Measurements from ENCODE around the gene SLC8A1. TPM values are rescaled to one million over a fixed set of nuclear protein-coding genes. Genes with fewer than 3 reads are reported as not detected.

The SLC8A1 gene
- total RNA-seq, 4 donors from 2014 or later: 19.6 to 51.2 (median 31.2) TPM

DNA sequence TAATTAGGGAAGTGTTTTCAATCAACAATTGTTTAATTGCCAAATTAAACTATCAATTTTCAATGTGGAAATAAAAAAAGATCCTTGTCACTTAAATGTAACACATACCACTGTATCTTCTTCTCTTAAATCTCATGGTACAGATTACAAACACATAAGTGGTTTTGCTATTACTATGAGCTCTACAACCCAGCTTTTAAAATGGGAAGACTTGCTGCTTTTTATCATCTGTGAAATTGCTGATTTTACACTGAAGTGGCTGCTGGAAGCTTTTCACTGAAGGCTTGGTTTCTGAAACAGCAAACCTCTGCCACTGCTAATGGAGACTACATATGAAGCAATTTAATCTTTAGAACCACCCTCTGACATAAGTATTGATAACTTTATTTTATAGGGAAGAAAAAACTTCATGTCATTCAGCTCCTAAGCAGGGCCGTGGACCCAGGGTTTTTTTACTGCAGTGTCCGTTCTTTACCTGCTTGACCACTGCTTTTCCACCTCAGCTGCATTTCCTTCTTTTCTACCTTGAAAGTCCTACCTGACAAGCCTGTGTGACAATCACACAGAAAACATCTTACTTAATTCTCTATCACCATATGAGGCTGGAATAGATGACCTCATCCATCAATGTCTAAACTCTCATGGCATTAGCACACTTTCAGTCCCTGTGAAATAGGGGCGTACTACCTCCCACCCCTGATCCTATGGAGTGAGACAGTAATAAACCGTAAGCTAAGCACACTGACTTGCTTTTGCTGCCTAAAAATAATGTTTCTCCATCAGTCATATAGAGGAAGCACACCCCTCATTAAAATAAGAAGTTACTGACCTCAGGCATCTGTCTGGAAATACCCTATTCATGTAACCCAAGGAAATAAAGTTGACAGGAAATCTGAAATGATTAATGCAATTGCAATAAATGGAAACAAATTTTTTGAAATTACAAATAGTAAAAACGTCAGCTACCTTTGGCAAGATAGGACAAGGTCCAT, 19.2 kb upstream of the SLC8A1 start:
- no peak overlapping the region for H3K27ac ChIP-seq
- TF ChIP-seq POLR2A (IDR thresholded peaks at IDR 0.05): no peak
- TF ChIP-seq, protein P1, sequence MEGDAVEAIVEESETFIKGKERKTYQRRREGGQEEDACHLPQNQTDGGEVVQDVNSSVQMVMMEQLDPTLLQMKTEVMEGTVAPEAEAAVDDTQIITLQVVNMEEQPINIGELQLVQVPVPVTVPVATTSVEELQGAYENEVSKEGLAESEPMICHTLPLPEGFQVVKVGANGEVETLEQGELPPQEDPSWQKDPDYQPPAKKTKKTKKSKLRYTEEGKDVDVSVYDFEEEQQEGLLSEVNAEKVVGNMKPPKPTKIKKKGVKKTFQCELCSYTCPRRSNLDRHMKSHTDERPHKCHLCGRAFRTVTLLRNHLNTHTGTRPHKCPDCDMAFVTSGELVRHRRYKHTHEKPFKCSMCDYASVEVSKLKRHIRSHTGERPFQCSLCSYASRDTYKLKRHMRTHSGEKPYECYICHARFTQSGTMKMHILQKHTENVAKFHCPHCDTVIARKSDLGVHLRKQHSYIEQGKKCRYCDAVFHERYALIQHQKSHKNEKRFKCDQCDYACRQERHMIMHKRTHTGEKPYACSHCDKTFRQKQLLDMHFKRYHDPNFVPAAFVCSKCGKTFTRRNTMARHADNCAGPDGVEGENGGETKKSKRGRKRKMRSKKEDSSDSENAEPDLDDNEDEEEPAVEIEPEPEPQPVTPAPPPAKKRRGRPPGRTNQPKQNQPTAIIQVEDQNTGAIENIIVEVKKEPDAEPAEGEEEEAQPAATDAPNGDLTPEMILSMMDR (IDR thresholded peaks at IDR 0.05): no peak

DNA sequence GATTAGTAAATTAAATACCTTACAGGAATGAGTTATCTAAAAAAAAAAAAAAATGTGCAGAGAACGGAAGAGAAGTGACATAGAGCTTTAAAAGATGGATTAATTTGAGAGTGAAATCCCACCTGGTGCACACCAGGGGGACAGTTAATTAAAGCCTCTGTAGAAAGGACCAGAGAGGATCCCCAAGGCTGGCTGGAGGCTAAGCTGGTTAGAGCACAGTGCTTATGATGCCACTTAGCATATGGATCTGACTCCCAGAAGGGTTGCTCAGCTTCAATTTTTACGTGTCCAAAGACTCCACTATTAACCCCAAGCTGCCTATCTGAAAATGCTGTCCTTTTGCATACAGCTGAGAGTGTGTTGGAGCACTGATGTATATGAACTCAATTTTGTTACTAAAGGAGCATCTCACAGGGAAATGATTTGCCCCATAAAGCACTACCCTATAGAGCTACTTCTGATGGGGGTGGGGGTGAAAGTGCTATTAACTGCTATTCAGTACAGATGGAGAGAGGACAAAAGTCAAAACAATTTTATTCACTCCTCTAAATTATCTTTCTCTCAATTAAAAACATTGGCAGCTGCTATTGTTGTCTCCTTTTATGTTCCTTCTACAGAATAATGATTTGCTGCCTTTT, 15.2 kb upstream of the SLC8A1 start:
- no peaks in the 10 kb centered on the region for H3K36me3 ChIP-seq
- no peaks in the 10 kb centered on the region for H3K4me1 ChIP-seq
- H3K9me3 ChIP-seq: no peaks in the 10 kb centered on the region
- H3K27ac ChIP-seq: no peak overlapping the region
- no peak for TF ChIP-seq POLR2A (IDR thresholded peaks at IDR 0.05)
- TF ChIP-seq, protein P1 (IDR thresholded peaks at IDR 0.05): no peak
- H3K4me3 ChIP-seq: no peak overlapping the region
- no peak for DNase-seq
- H3K27me3 ChIP-seq: no peaks in the 10 kb centered on the region

More for the DNA sequence above, 19.2 kb upstream of the SLC8A1 start:
- H3K27me3 ChIP-seq: no peaks in the 10 kb centered on the region
- DNase-seq: no peak
- no peaks in the 10 kb centered on the region for H3K9me3 ChIP-seq
- no peak overlapping the region for H3K4me3 ChIP-seq
- no peaks in the 10 kb centered on the region for H3K4me1 ChIP-seq
- no peaks in the 10 kb centered on the region for H3K36me3 ChIP-seq

DNA sequence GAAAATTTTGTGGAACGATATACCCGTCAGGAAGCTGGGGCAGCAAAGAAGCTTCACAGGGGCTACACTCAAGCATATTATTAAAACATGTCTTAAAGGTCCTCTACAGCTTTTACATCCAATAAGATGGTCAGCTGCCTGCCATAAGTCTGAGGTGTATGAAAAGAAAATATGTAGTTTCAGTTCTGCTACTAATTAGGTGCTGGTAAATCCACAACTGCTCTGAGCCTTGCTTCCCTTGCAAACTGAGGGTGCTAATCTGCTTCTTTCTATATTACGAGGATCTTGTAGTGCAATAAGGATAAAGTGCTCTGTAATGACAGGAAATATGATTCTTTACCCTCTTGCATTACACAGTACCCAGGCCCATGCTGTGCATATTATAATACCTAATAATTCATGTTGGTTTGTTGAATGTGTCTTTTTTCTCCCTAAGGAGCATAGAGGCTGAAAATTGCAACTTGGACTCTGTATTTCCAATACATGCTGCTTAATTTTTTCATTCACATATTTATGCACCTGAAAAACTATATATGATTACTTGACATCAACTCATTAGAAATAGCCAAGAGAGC, 14.5 kb upstream of the SLC8A1 start:
- Histone ChIP-seq H3K4me1 (no peaks in the 10 kb centered on the region), H3K27ac (no peak overlapping the region), H3K36me3 (no peaks in the 10 kb centered on the region), H3K27me3 (no peaks in the 10 kb centered on the region), H3K4me3 (no peak overlapping the region), H3K9me3 (no peaks in the 10 kb centered on the region)
- DNase-seq: no peak
- TF ChIP-seq, protein P1 (IDR thresholded peaks at IDR 0.05): no peak
- TF ChIP-seq POLR2A (IDR thresholded peaks at IDR 0.05): no peak

DNA sequence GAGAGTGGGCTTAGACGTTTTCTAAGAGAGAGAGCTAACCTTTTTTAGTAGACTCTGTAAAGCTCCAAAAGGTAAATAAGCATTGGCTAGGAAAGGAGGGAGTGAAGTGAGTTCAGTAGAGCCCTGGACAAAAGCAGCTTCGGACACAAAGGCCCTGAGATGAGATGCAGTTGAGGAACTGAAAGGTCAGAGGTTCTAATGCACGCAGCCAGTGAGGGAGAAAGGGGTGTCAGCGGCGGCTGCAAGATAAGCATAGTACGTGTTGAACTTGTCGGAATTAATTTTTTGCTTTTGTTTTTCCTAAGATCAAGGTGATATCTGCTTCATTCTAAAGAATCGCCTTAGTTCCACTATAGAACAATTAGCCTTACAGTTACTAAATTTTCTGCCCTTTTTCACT, 11.2 kb upstream of the SLC8A1 start:
- Histone ChIP-seq H3K27ac (no peak overlapping the region), H3K36me3 (no peaks in the 10 kb centered on the region), H3K9me3 (no peaks in the 10 kb centered on the region), H3K4me1 (no peaks in the 10 kb centered on the region), H3K4me3 (no peak overlapping the region), H3K27me3 (no peaks in the 10 kb centered on the region)
- no peak for DNase-seq
- TF ChIP-seq, protein P1 (IDR thresholded peaks at IDR 0.05): no peak
- no peak for TF ChIP-seq POLR2A (IDR thresholded peaks at IDR 0.05)

DNA sequence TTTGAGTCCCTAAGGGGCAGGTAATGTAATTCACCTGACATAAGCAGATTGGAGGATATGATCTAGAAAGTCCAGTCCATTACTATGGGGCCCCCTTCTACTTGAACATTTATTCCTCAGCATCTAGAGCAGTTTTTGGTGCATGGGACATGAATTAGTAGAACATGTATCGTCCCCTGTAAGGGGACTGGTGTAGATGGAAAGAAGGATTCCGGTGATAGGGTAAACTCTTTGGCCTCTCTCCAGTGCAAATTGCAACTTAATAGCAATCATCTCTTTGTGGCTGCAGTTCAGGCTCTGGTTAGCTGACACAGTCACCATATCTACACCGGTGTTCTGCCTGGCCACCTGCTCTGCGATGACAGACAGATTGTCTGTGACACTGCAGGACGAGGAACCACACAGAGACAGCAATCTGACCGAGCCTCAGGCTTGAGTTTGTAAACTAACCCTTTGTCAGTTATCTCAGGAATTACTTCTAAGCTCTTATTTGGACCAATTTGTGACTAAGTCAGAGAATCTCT, 6.4 kb upstream of the SLC8A1 start:
- Histone ChIP-seq H3K27me3 (no peaks in the 10 kb centered on the region), H3K4me3 (no peak overlapping the region), H3K4me1 (no peaks in the 10 kb centered on the region), H3K9me3 (no peaks in the 10 kb centered on the region), H3K27ac (no peak overlapping the region), H3K36me3 (no peaks in the 10 kb centered on the region)
- DNase-seq: no peak
- no peak for TF ChIP-seq POLR2A (IDR thresholded peaks at IDR 0.05)
- TF ChIP-seq, protein P1 (IDR thresholded peaks at IDR 0.05): no peak

Measured in Peyer's patch (tissue), 4 donors.